ENCODE data around the gene ZC3H4.
A peak's percentile ranks its signal among the peaks of the same experiment; 100 is the strongest.
"Not testable (repeated sequence)": the region's sequence is repeated elsewhere in the genome, so short reads cannot be mapped to it uniquely, and the experiment has no call there.

ZC3H4 gene

GRCh38 chr19:47084879-47085439, 28.6 kb downstream of the ZC3H4 start:
- DNase-seq (ENCODE audit: low spot score): no peak

DNA sequence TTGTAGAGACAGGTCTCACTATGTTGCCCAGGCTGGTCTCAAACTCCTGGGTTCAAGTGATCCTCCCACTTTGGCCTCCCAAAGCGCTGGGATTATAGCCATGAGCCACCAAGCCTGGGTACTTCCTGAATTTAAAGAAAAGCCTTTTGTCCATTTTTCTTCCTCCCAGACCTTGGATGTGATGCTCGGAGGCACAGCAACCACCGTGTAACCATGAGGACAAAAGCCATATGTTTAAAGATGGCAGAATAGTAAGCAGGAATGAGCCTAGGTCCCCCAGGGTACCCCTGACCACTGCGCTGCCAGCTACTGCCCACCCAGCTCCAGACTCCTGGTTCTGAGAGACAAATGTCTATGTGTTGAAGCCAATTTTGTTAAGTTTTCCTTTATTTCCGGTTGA, 31.1 kb downstream of the ZC3H4 start:
- no peak for DNase-seq (ENCODE audit: low spot score)

- DNase-seq (ENCODE audit: low spot score): no peak
Observed at GRCh38 chr19:47081095-47081494, 32.5 kb downstream of the ZC3H4 start.

DNA sequence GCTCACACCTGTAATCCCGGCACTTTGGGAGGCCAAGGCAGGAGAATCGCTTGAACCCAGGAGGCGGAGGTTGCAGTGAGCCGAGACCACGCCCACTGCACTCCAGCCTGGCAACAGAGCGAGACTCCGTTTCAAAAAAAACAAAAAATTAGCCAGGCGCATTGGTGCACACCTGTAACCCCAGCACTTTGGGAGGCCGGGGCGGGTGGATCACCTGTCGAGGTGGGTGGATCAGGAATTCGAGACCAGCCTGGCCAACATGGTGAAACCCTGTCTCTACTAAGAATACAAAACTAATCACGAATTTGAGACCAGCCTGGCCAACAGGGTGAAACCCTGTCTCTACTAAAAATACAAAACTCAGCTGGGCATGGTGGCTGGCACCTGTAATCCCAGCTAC, 35.2 kb downstream of the ZC3H4 start:
- DNase-seq (ENCODE audit: low spot score): not testable (repeated sequence)

DNA sequence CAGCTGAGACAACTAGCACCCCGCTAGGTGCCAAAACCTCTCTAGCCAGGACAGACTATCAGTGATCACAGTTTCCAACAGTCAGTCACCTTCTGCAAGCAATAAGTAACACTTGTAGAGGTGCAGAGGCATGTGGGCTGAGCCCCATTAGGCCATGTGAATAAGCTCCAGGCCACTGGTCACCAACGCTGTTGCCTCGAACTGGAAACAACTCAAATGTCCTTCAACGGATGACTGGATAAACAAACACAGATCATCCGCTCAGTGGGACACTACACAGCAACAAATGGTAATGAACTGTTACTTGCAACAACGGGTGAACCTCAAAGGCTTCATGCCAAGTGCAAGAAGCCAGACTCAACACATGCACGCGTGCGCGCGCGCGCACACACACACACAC, 37.6 kb downstream of the ZC3H4 start:
- no peak for DNase-seq (ENCODE audit: low spot score)

DNA sequence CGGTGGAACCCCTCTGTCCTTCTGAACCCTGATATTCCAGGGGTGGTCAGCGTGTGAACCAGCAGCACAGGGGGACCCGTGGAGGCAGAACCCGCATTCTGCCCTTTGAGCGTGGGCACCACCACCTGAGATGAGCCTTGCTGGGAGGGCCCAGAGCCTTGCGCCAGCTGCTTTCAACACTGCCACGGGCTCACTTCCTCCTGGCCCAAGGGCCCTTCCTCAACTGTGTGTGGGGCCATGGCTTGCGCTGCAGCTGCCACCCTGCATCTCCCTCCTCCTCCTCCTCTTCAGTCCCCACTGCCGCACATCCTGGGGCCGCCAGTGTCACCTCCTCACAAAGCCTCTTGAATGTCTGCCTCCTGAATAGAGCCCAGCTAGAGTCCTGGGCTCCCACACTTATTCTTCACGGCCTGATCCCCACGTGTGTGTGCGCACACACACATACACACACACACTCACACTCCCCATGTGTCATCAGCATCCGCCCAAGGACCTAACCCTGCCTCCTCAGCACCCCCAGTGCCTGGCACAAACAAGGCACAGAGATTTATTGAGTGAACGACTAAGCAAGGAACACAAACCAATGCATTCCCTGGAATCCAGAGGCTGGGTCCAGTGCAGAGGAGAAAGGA, 38.3 kb downstream of the ZC3H4 start:
- DNase-seq (ENCODE audit: low spot score): no peak

DNA sequence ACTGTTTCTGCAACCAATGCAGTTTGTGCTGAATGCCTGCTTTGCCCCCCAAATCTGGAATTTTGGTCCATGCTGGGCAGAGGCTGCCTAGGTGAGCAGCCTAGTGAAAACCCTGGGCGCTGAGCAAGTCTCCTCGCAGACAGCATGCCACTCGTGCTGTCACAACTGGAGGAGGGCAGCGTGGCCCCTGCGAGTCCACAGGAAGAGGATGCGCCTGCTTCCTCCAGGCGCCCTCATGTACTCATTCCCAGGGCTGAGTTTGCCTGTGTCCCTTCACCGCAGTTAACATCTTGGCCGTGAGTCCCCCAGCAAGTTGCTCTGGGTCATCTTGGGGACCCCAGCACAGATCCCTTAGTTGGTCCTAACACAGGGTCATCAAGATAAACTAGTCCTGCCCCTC, 39.0 kb downstream of the ZC3H4 start:
- DNase-seq (ENCODE audit: low spot score): no peak

DNA sequence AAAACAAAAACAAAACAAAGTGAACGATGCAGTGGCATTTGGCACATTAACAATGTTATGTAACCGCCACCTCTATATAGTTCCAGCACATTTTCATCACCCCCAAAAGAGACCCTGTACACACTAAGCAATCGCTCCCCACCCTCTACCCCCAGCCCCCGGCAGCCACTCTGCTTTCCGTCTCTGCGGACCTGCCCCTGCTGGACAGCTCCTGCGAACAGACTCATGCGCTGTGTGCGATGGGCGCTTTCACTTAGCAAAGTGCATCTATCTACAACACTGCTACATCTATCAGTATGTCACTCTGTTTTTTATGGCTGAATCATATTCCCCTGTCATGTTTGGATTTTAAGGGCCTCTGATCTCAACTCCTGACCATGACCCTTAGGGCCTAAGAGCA, 40.0 kb downstream of the ZC3H4 start:
- no peak for DNase-seq (ENCODE audit: low spot score)

DNA sequence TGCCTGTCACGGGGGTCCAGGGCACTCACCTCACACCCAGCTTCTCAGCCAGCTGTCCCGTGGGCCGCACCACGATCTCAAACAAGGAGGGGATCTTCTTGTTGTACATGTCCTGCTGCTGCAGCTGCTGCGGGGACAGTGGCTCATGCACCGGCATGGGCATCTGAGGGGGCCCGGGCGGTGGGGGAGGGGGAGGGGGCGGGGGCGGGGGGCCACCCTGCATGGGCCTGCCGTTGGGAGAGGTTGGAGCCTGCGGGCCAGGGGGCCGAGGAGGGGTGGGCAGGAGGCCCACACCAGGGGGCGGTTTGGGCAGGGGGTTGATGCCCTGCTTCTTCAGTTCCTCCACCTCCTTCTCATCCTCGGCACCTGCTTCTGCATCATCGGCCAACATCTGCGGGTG, 41.3 kb downstream of the ZC3H4 start:
- no peak for DNase-seq (ENCODE audit: low spot score)

DNA sequence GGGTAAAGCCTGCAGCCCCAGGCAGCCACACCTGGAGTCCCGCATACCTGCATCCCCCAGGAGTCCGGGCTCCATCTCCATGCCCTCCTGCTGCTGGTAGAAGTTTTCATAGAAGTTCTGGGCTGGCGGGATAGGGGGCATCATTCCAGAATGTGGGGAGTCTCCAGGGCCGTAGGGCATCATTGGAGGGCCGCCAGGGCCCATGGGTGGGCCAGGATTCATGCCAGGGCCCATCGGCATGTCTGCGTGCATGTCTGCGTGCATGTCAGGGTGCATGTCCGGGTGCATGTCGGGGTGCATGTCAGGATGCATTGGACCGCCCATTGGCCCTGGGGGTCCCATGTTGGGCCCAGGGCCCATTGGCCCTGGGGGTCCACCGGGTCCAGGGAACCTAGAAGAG, 41.8 kb downstream of the ZC3H4 start:
- DNase-seq (ENCODE audit: low spot score): no peak

- DNase-seq (ENCODE audit: low spot score): no peak
Observed at GRCh38 chr19:47070756-47071155, 42.8 kb downstream of the ZC3H4 start.

- no peak for DNase-seq (ENCODE audit: low spot score)
Observed at GRCh38 chr19:47069795-47070194, 43.8 kb downstream of the ZC3H4 start.

- no peak for DNase-seq (ENCODE audit: low spot score)
Observed at GRCh38 chr19:47068876-47069406, 44.6 kb downstream of the ZC3H4 start.

- DNase-seq (ENCODE audit: low spot score): no peak
Observed at GRCh38 chr19:47068246-47068645, 45.3 kb downstream of the ZC3H4 start.

GRCh38 chr19:47067215-47067847, 46.2 kb downstream of the ZC3H4 start:
- no peak for DNase-seq (ENCODE audit: low spot score)

DNA sequence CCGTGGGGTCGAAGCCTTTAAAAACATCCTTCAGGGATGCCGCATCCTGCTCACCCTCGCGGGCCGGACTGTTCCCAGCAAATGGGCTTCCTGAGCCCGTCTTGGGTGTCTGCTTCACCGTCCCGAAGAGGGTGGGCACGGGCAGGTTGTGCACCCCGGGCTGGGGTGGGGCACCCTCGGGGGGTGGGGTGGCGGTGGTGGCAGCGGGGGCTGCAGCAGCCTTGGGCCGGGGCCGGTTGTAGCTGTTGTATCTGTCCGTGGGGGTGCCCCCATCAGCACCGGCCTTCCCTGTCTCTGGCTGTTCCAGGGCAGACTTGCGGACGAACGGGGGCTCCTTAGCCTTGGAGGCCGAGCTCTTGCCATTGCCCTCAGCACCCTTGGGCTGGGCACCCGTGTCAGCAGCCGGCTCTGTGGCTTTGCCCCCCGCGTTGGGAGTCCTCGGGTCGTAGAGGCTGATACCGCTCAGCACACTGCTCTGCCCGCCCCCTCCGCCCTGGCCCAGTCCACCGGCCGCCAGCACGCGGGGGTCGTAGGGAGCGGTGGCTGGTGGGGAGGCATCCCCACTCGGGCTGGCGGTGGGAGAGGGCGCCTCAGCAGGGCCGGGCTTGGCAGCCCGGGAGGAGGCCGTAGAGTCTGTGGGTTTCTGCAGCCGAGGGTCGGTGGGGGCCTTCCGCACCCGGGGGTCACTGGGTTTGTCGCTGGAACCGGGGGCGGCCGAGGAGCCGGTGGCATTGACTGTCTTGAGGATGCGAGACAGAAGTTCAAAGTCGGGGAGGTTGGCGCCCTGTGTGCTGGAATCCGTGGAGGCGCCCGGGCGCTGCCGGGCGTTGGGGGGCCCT, 47.0 kb downstream of the ZC3H4 start:
- no peak for DNase-seq (ENCODE audit: low spot score)

DNA sequence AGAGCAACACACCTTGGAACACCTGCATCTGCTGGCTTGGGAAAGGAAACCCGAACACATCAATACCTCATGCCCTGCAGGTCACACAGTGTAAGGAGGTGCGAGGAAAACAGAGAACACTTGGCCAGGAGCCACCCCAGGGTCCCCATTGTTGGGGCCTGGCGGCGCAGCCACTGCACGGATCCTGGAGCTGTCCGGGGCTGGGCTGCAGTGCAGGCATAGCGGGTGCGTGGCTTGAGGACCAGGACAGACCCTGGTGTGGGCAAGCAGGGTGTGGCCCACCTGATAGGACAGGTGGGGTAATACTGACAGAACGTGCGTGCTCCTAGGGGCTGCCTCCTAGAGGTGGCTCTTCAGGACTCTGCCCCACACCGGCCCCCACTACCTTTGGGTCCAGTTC, 48.3 kb downstream of the ZC3H4 start:
- no peak for DNase-seq (ENCODE audit: low spot score)

DNA sequence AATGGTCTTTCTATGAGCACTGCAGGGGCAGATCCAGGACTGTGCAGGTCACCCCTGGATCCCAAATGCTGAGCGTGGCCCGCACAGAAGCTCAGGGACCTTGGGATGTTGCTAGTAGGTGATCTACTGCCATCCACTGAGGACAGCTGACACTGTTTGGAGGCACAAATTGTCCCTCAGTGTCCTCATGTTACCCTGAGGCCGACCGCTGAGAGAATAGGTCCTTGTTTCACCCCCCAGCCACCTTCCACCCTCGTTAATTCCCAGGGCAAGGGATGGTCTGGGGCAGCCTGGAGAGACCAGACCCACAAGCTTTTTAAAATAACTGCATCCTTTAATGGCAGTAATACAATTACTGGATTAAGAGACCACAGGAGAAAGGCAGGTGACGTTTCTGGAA, 49.7 kb downstream of the ZC3H4 start:
- DNase-seq (ENCODE audit: low spot score): no peak

DNA sequence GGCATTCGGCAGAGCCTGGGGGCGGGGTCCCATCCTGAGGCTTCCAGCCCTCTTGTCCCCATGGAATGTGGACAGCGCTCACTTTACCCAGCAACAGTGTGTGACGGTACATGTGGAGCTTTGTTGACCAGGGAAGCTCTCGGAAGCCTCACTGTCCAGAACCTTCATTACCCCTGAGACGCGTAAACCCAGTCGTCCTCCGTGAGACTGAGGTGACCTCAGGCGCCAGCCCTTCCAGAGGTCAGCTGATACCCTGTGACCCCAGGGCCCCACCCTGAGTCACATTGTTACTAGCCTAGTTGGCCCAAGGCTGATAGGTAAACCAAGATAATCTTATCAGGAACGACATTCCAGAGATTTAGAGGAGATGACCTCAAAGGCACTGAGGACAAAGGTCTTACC, 55.0 kb downstream of the ZC3H4 start:
- DNase-seq (ENCODE audit: low spot score): no peak

- no peak for DNase-seq (ENCODE audit: low spot score)
Observed at GRCh38 chr19:47057328-47057727, 56.2 kb downstream of the ZC3H4 start.

DNA sequence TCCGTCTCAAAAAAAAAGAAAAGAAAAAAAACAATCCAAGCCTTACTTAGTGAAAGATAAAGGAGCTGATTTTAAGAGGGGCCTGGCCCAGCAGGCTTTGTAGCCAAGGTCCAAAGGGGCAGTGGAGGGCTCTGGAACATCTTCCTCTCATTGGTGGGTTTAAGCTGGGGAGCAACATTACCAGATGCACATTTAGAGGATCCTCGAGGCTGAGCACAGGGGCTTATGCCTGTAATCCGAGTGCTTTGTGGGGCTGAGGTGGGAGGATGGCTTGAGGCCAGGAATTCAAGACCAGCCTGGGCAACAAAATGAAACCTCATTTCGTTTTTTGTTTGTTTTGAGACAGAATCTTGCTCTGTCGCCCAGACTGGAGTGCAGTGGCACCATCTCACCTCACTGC, 57.2 kb downstream of the ZC3H4 start:
- DNase-seq (ENCODE audit: low spot score): no peak

GRCh38 chr19:47050562-47050961, 63.0 kb downstream of the ZC3H4 start:
- not testable (repeated sequence) for DNase-seq (ENCODE audit: low spot score)

DNA sequence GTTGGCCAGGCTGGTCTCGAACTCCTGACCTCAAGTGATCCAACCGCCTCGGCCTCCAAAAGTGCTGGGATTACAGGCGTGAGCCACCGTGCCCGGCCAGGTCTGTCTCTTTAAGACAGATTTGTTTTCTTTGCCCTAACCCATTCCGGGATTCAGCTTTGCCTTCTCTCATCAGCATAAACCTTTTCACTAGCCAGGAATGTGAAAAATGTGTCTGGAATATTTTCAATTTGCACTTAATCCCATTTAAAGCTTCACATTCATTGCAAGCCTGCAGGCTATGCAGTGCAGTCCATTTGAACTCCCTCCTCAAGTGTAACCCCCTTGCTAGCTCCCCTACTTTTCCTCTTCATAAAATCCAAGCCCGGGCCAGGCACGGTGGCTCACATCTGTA, 64.3 kb downstream of the ZC3H4 start:
- peak; percentile 67 for DNase-seq (ENCODE audit: low spot score)

All from GM03348 (cell line).